Adrenal gland (tissue), 5 donors: ENCODE data around the gene SULT1A3.

ENCODE experiments used
- POLR2A ChIP-seq, 2 donors: fragments of 450-650 bp; IDR thresholded peaks; one replicate each; pipeline ENCODE4 v1.6.1; 2017; ENCODE audit warnings: antibody characterized with exemption in 2 of 2, mild to moderate bottlenecking in 2 of 2, moderate library complexity in 1 of 2
- TF ChIP-seq, protein P1 (sequence below), 6 experiments: fragments of 450-650 bp in 4 of 6; fragments of 200-600 bp in 2 of 6; sonication (generic) in 1 of 6; IDR thresholded peaks; 1 replicate in 5 of 6; 2 replicates in 1 of 6; pipeline versions ENCODE4 v1.5.1 to v1.8.0; 2016 to 2021; ENCODE audit warnings: antibody characterized with exemption in 6 of 6, mild to moderate bottlenecking in 2 of 6, moderate library complexity in 1 of 6
- donor health status: DM: no; HTN: no; CAD: no.

DNA sequence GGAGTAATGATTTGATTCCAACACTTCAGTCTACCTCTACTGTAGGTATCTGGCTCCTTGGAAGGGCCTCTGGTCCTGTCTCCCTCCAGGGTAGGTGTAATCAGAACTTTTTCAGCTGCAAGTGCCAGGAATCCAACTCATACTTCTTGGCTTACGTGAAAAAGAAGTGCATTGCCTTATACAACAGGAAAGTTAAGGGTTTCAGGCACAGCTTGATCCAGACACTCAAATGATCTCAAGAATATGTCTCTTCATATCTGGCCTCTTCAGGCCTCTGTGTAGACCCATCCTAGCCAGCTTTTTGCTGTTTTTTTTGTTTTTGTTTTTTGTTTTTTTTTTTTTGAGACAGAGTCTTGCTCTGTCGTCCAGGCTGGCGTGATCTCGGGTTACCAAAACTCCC is 19.9 kb upstream of the SULT1A3 start:
- TF ChIP-seq, protein P1, sequence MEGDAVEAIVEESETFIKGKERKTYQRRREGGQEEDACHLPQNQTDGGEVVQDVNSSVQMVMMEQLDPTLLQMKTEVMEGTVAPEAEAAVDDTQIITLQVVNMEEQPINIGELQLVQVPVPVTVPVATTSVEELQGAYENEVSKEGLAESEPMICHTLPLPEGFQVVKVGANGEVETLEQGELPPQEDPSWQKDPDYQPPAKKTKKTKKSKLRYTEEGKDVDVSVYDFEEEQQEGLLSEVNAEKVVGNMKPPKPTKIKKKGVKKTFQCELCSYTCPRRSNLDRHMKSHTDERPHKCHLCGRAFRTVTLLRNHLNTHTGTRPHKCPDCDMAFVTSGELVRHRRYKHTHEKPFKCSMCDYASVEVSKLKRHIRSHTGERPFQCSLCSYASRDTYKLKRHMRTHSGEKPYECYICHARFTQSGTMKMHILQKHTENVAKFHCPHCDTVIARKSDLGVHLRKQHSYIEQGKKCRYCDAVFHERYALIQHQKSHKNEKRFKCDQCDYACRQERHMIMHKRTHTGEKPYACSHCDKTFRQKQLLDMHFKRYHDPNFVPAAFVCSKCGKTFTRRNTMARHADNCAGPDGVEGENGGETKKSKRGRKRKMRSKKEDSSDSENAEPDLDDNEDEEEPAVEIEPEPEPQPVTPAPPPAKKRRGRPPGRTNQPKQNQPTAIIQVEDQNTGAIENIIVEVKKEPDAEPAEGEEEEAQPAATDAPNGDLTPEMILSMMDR (IDR thresholded peaks at IDR 0.05): no peak
- TF ChIP-seq POLR2A (IDR thresholded peaks at IDR 0.05): no peak
